ENCODE results near the gene TXNDC16. TPM values are rescaled to one million over a fixed set of nuclear protein-coding genes. Genes with fewer than 3 reads are reported as not detected.

TXNDC16 gene
- total and polyA plus RNA-seq, 2 donors (not counting 3 experiments of a cell fraction or from before 2014, with no cell fraction given), result 2.3 to 4.5 TPM

- no peak overlapping the region for H3K9ac ChIP-seq (replicated peaks; ENCODE audit: extremely low read depth, insufficient read depth, low read length)
- no peaks in the 10 kb centered on the region for H3K9me3 ChIP-seq (replicated peaks; ENCODE audit: control insufficient read depth, insufficient read depth, low read length)
- no peaks in the 10 kb centered on the region for H3K79me2 ChIP-seq (ENCODE audit: control insufficient read depth, insufficient read depth, low read length)
- TF ChIP-seq, protein P1, sequence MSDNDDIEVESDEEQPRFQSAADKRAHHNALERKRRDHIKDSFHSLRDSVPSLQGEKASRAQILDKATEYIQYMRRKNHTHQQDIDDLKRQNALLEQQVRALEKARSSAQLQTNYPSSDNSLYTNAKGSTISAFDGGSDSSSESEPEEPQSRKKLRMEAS (IDR thresholded peaks at IDR 0.05; ENCODE audit: insufficient read depth, insufficient read length), result no peak
- no peak for TF ChIP-seq MYC (IDR thresholded peaks at IDR 0.05; ENCODE audit: low read depth, low read length)
- TF ChIP-seq FOS (IDR thresholded peaks at IDR 0.05; ENCODE audit: borderline replicate concordance, insufficient read depth, low read length), result no peak
- TF ChIP-seq POLR2AphosphoS5 (IDR thresholded peaks at IDR 0.05; ENCODE audit: insufficient read depth, low read depth, low read length), result no peak
- TF ChIP-seq EZH2 (IDR thresholded peaks at IDR 0.05; ENCODE audit: borderline replicate concordance, low read depth, low read length, severe bottlenecking), result no peak
- no peak for TF ChIP-seq GATA2 (IDR thresholded peaks at IDR 0.05; ENCODE audit: insufficient read depth, insufficient read length, low read depth, low read length)
- TF ChIP-seq, protein P2, sequence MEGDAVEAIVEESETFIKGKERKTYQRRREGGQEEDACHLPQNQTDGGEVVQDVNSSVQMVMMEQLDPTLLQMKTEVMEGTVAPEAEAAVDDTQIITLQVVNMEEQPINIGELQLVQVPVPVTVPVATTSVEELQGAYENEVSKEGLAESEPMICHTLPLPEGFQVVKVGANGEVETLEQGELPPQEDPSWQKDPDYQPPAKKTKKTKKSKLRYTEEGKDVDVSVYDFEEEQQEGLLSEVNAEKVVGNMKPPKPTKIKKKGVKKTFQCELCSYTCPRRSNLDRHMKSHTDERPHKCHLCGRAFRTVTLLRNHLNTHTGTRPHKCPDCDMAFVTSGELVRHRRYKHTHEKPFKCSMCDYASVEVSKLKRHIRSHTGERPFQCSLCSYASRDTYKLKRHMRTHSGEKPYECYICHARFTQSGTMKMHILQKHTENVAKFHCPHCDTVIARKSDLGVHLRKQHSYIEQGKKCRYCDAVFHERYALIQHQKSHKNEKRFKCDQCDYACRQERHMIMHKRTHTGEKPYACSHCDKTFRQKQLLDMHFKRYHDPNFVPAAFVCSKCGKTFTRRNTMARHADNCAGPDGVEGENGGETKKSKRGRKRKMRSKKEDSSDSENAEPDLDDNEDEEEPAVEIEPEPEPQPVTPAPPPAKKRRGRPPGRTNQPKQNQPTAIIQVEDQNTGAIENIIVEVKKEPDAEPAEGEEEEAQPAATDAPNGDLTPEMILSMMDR (IDR thresholded peaks at IDR 0.05; ENCODE audit: extremely low read depth in 1 of 2, insufficient read depth in 1 of 2, low read depth in 1 of 2, low read length in 2 of 2), result no peak
- TF ChIP-seq POLR2A (IDR thresholded peaks at IDR 0.05; ENCODE audit: low read depth, low read length), result no peak
- TF ChIP-seq JUN (IDR thresholded peaks at IDR 0.05; ENCODE audit: borderline replicate concordance, insufficient read depth, insufficient read length, low read depth), result no peak
- FAIRE-seq (no peak), DNase-seq (ENCODE audit: low read depth, low spot score) (peak; percentile 43)
- no peak overlapping the region for H3K4me3 ChIP-seq (replicated peaks in 1 of 3; ENCODE audit: insufficient read depth in 1 of 3, low read depth in 1 of 3, low read length in 3 of 3)
- no peaks in the 10 kb centered on the region for H3K36me3 ChIP-seq (ENCODE audit: control insufficient read depth in 2 of 2, extremely low read depth in 1 of 2, insufficient read depth in 2 of 2, low read length in 2 of 2)
- no TSS peak for BruUV-seq (replicated peaks)
- dilution Hi-C loops (cut with MboI; ENCODE audit: extremely low pct_ligation_motif_present, low sequenced_read_pairs), result no loop called here
- no peak overlapping the region for H3K27ac ChIP-seq (ENCODE audit: insufficient read depth, low read depth, low read length)
- no peaks in the 10 kb centered on the region for H3K27me3 ChIP-seq (ENCODE audit: control insufficient read depth in 2 of 2, insufficient read depth in 2 of 2, low read length in 2 of 2)
- intact Hi-C loops (cut with micrococcal nuclease), result loop anchor here (1.0 kb wide), 1 partner anchor 174 kb away; no protein-coding TSS in a partner anchor
- ChIA-PET CTCF (interaction anchor here (0.9 kb wide), 1 partner anchor 10 kb away, joined by 4 read pairs; no protein-coding TSS in a partner anchor), POLR2A (no interaction called here)
- no peak overlapping the region for H2AFZ ChIP-seq (ENCODE audit: low read depth, low read length)
- no peaks in the 10 kb centered on the region for H3K4me1 ChIP-seq (ENCODE audit: control insufficient read depth, extremely low read depth, insufficient read depth, low read length)
- H4K20me1 ChIP-seq (replicated peaks; ENCODE audit: control insufficient read depth, extremely low read depth, insufficient read depth, low read length), result no peaks in the 10 kb centered on the region
- H3K9me1 ChIP-seq (replicated peaks; ENCODE audit: control insufficient read depth, extremely low read depth, insufficient read depth, low read length), result no peaks in the 10 kb centered on the region
- H3K4me2 ChIP-seq (ENCODE audit: insufficient read depth, low read length), result no peak overlapping the region
Observed at GRCh38 chr14:52473557-52473956, 78.7 kb downstream of the TXNDC16 start.
